ENCODE results near the gene B3GAT1.
"Not testable (repeated sequence)": the region's sequence is repeated elsewhere in the genome, so short reads cannot be mapped to it uniquely, and the experiment has no call there.

The B3GAT1 gene

GRCh38 chr11:134412203-134413042, at the start of gene B3GAT1:
TSS of gene B3GAT1 (minus strand) at chr11:134412242. CDS start at chr11:134387659, 24,583 bp downstream.
- POLR2A ChIA-PET: no interaction called here
- CTCF ChIA-PET: no interaction called here
- no peak for TF ChIP-seq FOXM1 (IDR thresholded peaks at IDR 0.05; ENCODE audit: borderline replicate concordance)
- DNase-seq (ENCODE audit: extremely low spot score): peak; percentile 54

- TF ChIP-seq LEF1 (IDR thresholded peaks at IDR 0.05; ENCODE audit: borderline replicate concordance): no peak
- no peak for TF ChIP-seq SP1 (IDR thresholded peaks at IDR 0.05)
- TF ChIP-seq SUZ12 (IDR thresholded peaks at IDR 0.05): no peak
- TF ChIP-seq CTBP1 (IDR thresholded peaks at IDR 0.05; ENCODE audit: borderline replicate concordance): no peak
- TF ChIP-seq BHLHE40 (IDR thresholded peaks at IDR 0.05; ENCODE audit: borderline replicate concordance): no peak
- TF ChIP-seq ZNF384 (IDR thresholded peaks at IDR 0.05): no peak
- TF ChIP-seq FOXK2 (IDR thresholded peaks at IDR 0.05): no peak
- TF ChIP-seq ELF4 (IDR thresholded peaks at IDR 0.05): no peak
- no peak for TF ChIP-seq HDGF (IDR thresholded peaks at IDR 0.05; ENCODE audit: borderline replicate concordance)
- TF ChIP-seq ARNT (IDR thresholded peaks at IDR 0.05): no peak
- no peak for TF ChIP-seq PKNOX1 (IDR thresholded peaks at IDR 0.05)
- no peak for TF ChIP-seq NFRKB (IDR thresholded peaks at IDR 0.05)
- no peak for TF ChIP-seq TARDBP (IDR thresholded peaks at IDR 0.05)
- no peak for TF ChIP-seq FOXM1 (IDR thresholded peaks at IDR 0.05; ENCODE audit: borderline replicate concordance)
- no peak for TF ChIP-seq L3MBTL2 (conservative IDR thresholded peaks at IDR 0.05)
- ChIA-PET POLR2A (no interaction called here), CTCF (no interaction called here)
- DNase-seq (ENCODE audit: extremely low spot score): no peak
Measured at GRCh38 chr11:134461621-134462020, 49.6 kb upstream of the B3GAT1 start.

GRCh38 chr11:134460881-134461280, 48.8 kb upstream of the B3GAT1 start:
- ChIA-PET CTCF (no interaction called here), POLR2A (no interaction called here)
- no peak for TF ChIP-seq ARNT (IDR thresholded peaks at IDR 0.05)
- no peak for TF ChIP-seq SUZ12 (IDR thresholded peaks at IDR 0.05)
- TF ChIP-seq ELF4 (IDR thresholded peaks at IDR 0.05): no peak
- TF ChIP-seq L3MBTL2 (conservative IDR thresholded peaks at IDR 0.05): no peak
- TF ChIP-seq HDGF (IDR thresholded peaks at IDR 0.05; ENCODE audit: borderline replicate concordance): no peak
- TF ChIP-seq FOXK2 (IDR thresholded peaks at IDR 0.05): no peak
- TF ChIP-seq CTBP1 (IDR thresholded peaks at IDR 0.05; ENCODE audit: borderline replicate concordance): no peak
- no peak for TF ChIP-seq BHLHE40 (IDR thresholded peaks at IDR 0.05; ENCODE audit: borderline replicate concordance)
- TF ChIP-seq FOXA1 (IDR thresholded peaks at IDR 0.05): no peak
- TF ChIP-seq PKNOX1 (IDR thresholded peaks at IDR 0.05): no peak
- TF ChIP-seq TARDBP (IDR thresholded peaks at IDR 0.05): no peak
- TF ChIP-seq LEF1 (IDR thresholded peaks at IDR 0.05; ENCODE audit: borderline replicate concordance): no peak
- no peak for TF ChIP-seq NFRKB (IDR thresholded peaks at IDR 0.05)
- TF ChIP-seq FOXM1 (IDR thresholded peaks at IDR 0.05; ENCODE audit: borderline replicate concordance): no peak
- TF ChIP-seq SP1 (IDR thresholded peaks at IDR 0.05): no peak
- DNase-seq (ENCODE audit: extremely low spot score): no peak

- CTCF ChIA-PET: no interaction called here
- POLR2A ChIA-PET: no interaction called here
- no peak for TF ChIP-seq SP1 (IDR thresholded peaks at IDR 0.05)
- no peak for TF ChIP-seq ZNF384 (IDR thresholded peaks at IDR 0.05)
- TF ChIP-seq FOXA1 (IDR thresholded peaks at IDR 0.05): no peak
- no peak for TF ChIP-seq L3MBTL2 (conservative IDR thresholded peaks at IDR 0.05)
- TF ChIP-seq ELF4 (IDR thresholded peaks at IDR 0.05): no peak
- TF ChIP-seq TARDBP (IDR thresholded peaks at IDR 0.05): no peak
- TF ChIP-seq ARNT (IDR thresholded peaks at IDR 0.05): no peak
- TF ChIP-seq LEF1 (IDR thresholded peaks at IDR 0.05; ENCODE audit: borderline replicate concordance): no peak
- no peak for TF ChIP-seq SUZ12 (IDR thresholded peaks at IDR 0.05)
- TF ChIP-seq FOXM1 (IDR thresholded peaks at IDR 0.05; ENCODE audit: borderline replicate concordance): no peak
- DNase-seq (ENCODE audit: extremely low spot score): no peak
Measured at GRCh38 chr11:134460062-134460561, 48.1 kb upstream of the B3GAT1 start.

GRCh38 chr11:134459246-134460061, 47.4 kb upstream of the B3GAT1 start:
- POLR2A ChIA-PET: no interaction called here
- no peak for TF ChIP-seq L3MBTL2 (conservative IDR thresholded peaks at IDR 0.05)
- no peak for TF ChIP-seq FOXA1 (IDR thresholded peaks at IDR 0.05)
- no peak for TF ChIP-seq HDGF (IDR thresholded peaks at IDR 0.05; ENCODE audit: borderline replicate concordance)
- TF ChIP-seq LEF1 (IDR thresholded peaks at IDR 0.05; ENCODE audit: borderline replicate concordance): no peak
- TF ChIP-seq PKNOX1 (IDR thresholded peaks at IDR 0.05): no peak
- no peak for TF ChIP-seq FOXK2 (IDR thresholded peaks at IDR 0.05)
- no peak for DNase-seq (ENCODE audit: extremely low spot score)
- CTCF ChIA-PET: no interaction called here

DNA sequence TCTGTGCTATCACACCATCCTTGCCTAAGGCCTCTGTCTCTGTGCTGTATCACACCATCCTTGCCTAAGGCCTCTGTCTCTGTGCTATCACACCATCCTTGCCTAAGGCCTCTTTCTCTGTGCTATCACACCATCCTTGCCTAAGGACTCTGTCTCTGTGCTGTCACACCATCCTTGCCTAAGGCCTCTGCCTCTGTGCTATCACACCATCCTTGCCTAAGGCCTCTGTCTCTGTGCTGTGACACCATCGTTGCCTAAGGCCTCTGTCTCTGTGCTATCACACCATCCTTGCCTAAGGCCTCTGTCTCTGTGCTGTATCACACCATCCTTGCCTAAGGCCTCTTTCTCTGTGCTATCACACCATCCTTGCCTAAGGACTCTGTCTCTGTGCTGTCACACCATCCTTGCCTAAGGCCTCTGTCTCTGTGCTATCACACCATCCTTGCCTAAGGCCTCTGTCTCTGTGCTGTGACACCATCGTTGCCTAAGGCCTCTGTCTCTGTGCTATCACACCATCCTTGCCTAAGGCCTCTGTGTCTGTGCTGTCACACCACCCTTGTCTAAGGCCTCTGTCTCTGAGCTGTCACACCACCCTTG, 45.5 kb upstream of the B3GAT1 start:
- DNase-seq (ENCODE audit: extremely low spot score); POLR2A ChIA-PET: not testable (repeated sequence)
- CTCF ChIA-PET: interaction anchor here (0.7 kb wide), 1 partner anchor 618 kb away, joined by 3 read pairs; no protein-coding TSS in a partner anchor

Measured in HEK293T (cell line).